ENCODE measurements around the gene RAPGEF6. TPM values are rescaled to one million over a fixed set of nuclear protein-coding genes. Genes with fewer than 3 reads are reported as not detected.
"Not testable (repeated sequence)": the region's sequence is repeated elsewhere in the genome, so short reads cannot be mapped to it uniquely, and the experiment has no call there.

RAPGEF6 gene
- total RNA-seq, 1 experiment from 2014 or later: 9.7 TPM

GRCh38 chr5:131381777-131382176 lies 253.3 kb downstream of the RAPGEF6 start:
- Histone ChIP-seq H2AFZ (ENCODE audit: low read length) (no peak overlapping the region), H3K4me1 (ENCODE audit: insufficient read depth, low read length) (peaks cover 22% of the 10 kb centered on the region), H3K27ac (ENCODE audit: low read length) (no peak overlapping the region), H3K4me2 (ENCODE audit: low read length) (no peak overlapping the region), H3K9me2 (replicated peaks; ENCODE audit: low read length) (no peaks in the 10 kb centered on the region), H3K27me3 (ENCODE audit: low read length) (no peaks in the 10 kb centered on the region), H4K20me1 (ENCODE audit: low read length) (no peaks in the 10 kb centered on the region), H3K9me3 (ENCODE audit: low read length) (no peaks in the 10 kb centered on the region), H3K9ac (ENCODE audit: low read length) (no peak overlapping the region), H3K36me3 (ENCODE audit: low read depth, low read length) (peaks cover 3% of the 10 kb centered on the region; the same call in 1 of the 2 replicates), H3K79me2 (ENCODE audit: low read length) (no peaks in the 10 kb centered on the region), H3F3A (ENCODE audit: low read length, unreplicated experiment) (no peaks in the 10 kb centered on the region), H3K4me3 (ENCODE audit: low read length) (no peak overlapping the region)
- no peak for ATAC-seq
- DNase-seq: no peak
- no TSS peak for BruUV-seq (replicated peaks)
- no peak for TF ChIP-seq EZH2phosphoT487 (IDR thresholded peaks at IDR 0.05; ENCODE audit: borderline replicate concordance, low read length)
- TF ChIP-seq, protein P1, sequence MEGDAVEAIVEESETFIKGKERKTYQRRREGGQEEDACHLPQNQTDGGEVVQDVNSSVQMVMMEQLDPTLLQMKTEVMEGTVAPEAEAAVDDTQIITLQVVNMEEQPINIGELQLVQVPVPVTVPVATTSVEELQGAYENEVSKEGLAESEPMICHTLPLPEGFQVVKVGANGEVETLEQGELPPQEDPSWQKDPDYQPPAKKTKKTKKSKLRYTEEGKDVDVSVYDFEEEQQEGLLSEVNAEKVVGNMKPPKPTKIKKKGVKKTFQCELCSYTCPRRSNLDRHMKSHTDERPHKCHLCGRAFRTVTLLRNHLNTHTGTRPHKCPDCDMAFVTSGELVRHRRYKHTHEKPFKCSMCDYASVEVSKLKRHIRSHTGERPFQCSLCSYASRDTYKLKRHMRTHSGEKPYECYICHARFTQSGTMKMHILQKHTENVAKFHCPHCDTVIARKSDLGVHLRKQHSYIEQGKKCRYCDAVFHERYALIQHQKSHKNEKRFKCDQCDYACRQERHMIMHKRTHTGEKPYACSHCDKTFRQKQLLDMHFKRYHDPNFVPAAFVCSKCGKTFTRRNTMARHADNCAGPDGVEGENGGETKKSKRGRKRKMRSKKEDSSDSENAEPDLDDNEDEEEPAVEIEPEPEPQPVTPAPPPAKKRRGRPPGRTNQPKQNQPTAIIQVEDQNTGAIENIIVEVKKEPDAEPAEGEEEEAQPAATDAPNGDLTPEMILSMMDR (conservative IDR thresholded peaks at IDR 0.05; ENCODE audit: low read depth, low read length): no peak
- TF ChIP-seq EZH2 (IDR thresholded peaks at IDR 0.05; ENCODE audit: low read length, unreplicated experiment): no peak
- ChIA-PET POLR2A (ENCODE audit: unreplicated experiment) (interaction anchor here (0.6 kb wide), 1 partner anchor 226 kb away, joined by 3 read pairs; no protein-coding TSS in a partner anchor), CTCF (interaction anchor here (0.5 kb wide), 2 partner anchors 76 to 118 kb away, joined by 3 read pairs; partner anchors contain the start of gene CDC42SE2)
- intact Hi-C loops (cut with micrococcal nuclease): loop anchor here (10.0 kb wide), 1 partner anchor 217 kb away; the partner anchor contains the start of gene HINT1

DNA sequence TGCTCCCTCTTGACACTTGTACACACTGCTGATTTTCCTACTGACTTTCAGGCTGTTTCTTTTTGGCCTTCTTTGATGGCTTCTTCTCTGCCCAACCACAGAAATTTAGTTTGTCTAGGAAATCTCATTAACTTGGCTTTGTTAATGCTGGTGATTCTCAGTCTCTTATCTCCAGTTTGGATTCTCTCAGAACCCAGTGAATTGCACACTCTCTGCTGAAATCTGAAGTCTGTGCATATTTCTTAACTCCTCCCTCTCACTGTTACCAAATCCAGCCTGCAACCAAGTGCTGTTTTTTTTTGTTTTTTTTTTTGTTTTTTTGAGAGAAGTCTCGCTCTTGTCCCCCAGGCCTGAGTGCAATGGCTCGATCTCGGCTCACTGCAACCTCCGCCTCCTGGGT lies 254.0 kb downstream of the RAPGEF6 start:
- H3F3A ChIP-seq (ENCODE audit: low read length, unreplicated experiment): no peaks in the 10 kb centered on the region
- peaks cover 3% of the 10 kb centered on the region; the same call in 1 of the 2 replicates for H3K36me3 ChIP-seq (ENCODE audit: low read depth, low read length)
- H3K79me2 ChIP-seq (ENCODE audit: low read length): no peaks in the 10 kb centered on the region
- intact Hi-C loops (cut with micrococcal nuclease): loop anchor here (10.0 kb wide), 1 partner anchor 216 kb away; the partner anchor contains the start of gene HINT1
- DNase-seq (no peak), ATAC-seq (no peak)
- ChIA-PET POLR2A (ENCODE audit: unreplicated experiment) (no interaction called here), CTCF (no interaction called here)
- no peak overlapping the region for H3K9ac ChIP-seq (ENCODE audit: low read length)
- no peak overlapping the region for H3K4me3 ChIP-seq (ENCODE audit: low read length)
- H3K9me2 ChIP-seq (replicated peaks; ENCODE audit: low read length): no peaks in the 10 kb centered on the region
- no peak overlapping the region for H3K4me2 ChIP-seq (ENCODE audit: low read length)
- H3K4me1 ChIP-seq (ENCODE audit: insufficient read depth, low read length): peaks cover 16% of the 10 kb centered on the region
- H3K27me3 ChIP-seq (ENCODE audit: low read length): no peaks in the 10 kb centered on the region
- H2AFZ ChIP-seq (ENCODE audit: low read length): no peak overlapping the region
- TF ChIP-seq, protein P1 (conservative IDR thresholded peaks at IDR 0.05; ENCODE audit: low read depth, low read length): no peak
- no peaks in the 10 kb centered on the region for H3K9me3 ChIP-seq (ENCODE audit: low read length)
- no TSS peak for BruUV-seq (replicated peaks)
- H4K20me1 ChIP-seq (ENCODE audit: low read length): no peaks in the 10 kb centered on the region
- no peak overlapping the region for H3K27ac ChIP-seq (ENCODE audit: low read length)

GRCh38 chr5:131380238-131380637 lies 254.8 kb downstream of the RAPGEF6 start:
- Histone ChIP-seq H3K4me2 (ENCODE audit: low read length) (peak overlapping the region; percentile 38; the same call in 1 of the 2 replicates), H3K27ac (ENCODE audit: low read length) (peak overlapping the region; percentile 67), H3K9ac (ENCODE audit: low read length) (peak overlapping the region; percentile 27; the same call in 1 of the 2 replicates), H3K4me1 (ENCODE audit: insufficient read depth, low read length) (peaks cover 16% of the 10 kb centered on the region)
- BruUV-seq (replicated peaks); H3K79me2 ChIP-seq (ENCODE audit: low read length); H3K9me2 ChIP-seq (replicated peaks; ENCODE audit: low read length); H2AFZ ChIP-seq (ENCODE audit: low read length); H3K27me3 ChIP-seq (ENCODE audit: low read length); POLR2A ChIA-PET (ENCODE audit: unreplicated experiment); ATAC-seq; CTCF ChIA-PET; H3K4me3 ChIP-seq (ENCODE audit: low read length); H3K9me3 ChIP-seq (ENCODE audit: low read length); H3K36me3 ChIP-seq (ENCODE audit: low read depth, low read length); DNase-seq; H3F3A ChIP-seq (ENCODE audit: low read length, unreplicated experiment); H4K20me1 ChIP-seq (ENCODE audit: low read length): not testable (repeated sequence)
- intact Hi-C loops (cut with micrococcal nuclease): loop anchor here (10.0 kb wide), 1 partner anchor 215 kb away; the partner anchor contains the start of gene HINT1
